ENCODE measurements around the gene RAD54L2.

GRCh38 chr3:51547274-51547673 is 8.8 kb downstream of the RAD54L2 start:
- no peak for TF ChIP-seq PHF8 (IDR thresholded peaks at IDR 0.05; ENCODE audit: borderline replicate concordance, low read depth)
- no peak for TF ChIP-seq ESRRA (IDR thresholded peaks at IDR 0.05; ENCODE audit: borderline replicate concordance, low read length)
- no peak for TF ChIP-seq JUN (IDR thresholded peaks at IDR 0.05)
- no peak for TF ChIP-seq ELK1 (IDR thresholded peaks at IDR 0.05; ENCODE audit: low read depth, low read length)
- no peak for TF ChIP-seq ZFP36 (IDR thresholded peaks at IDR 0.05; ENCODE audit: borderline replicate concordance, partially characterized antibody)
- TF ChIP-seq PBX3 (IDR thresholded peaks at IDR 0.05), result no peak
- TF ChIP-seq POLR2A (IDR thresholded peaks at IDR 0.05; ENCODE audit: low read length), result no peak
- no peak for TF ChIP-seq MAX (IDR thresholded peaks at IDR 0.05)
- no peak for TF ChIP-seq GATA3 (IDR thresholded peaks at IDR 0.05; ENCODE audit: borderline replicate concordance)
- TF ChIP-seq CTCF (IDR thresholded peaks at IDR 0.05), result no peak
- TF ChIP-seq NFE2L2 (conservative IDR thresholded peaks at IDR 0.05; ENCODE audit: low read length), result no peak

Data from A549 (cell line).